Endothelial cell of umbilical vein (primary cell): Measurements from ENCODE around the gene YY1. TPM values are rescaled to one million over a fixed set of nuclear protein-coding genes. Genes with fewer than 3 reads are reported as not detected.

Source experiments
- BruUV-seq: library from RNA; stranded (reverse); fragments of 400-500 nt; replicated peaks from 2 replicates; lab custom pipeline; 2021; lab: Mats Ljungman, UMichigan
- CTCF ChIA-PET: fragments of 300-600, 350-600 bp; sonication (Branson Sonifier 250); formaldehyde crosslinking; loops from one replicate; lab custom pipeline; 2021; ENCODE audit warnings: antibody characterized with exemption, inconsistent platforms; lab: Charles Lee
- POLR2A ChIA-PET: fragments of 300-600, 350-600 bp; sonication (Branson Sonifier 250); formaldehyde crosslinking; loops from one replicate; lab custom pipeline; 2021; ENCODE audit warnings: antibody characterized with exemption, inconsistent platforms; lab: Charles Lee
- DNase-seq: peaks from one replicate; pipeline ENCODE4 v3.0.0-alpha.2; 2011; ENCODE audit warnings: low read depth, low spot score
- FAIRE-seq: peaks from 2 replicates; lab custom pipeline; 2011; peaks lifted over from hg19 to GRCh38; lab: Jason Lieb, UNC
- H2AFZ ChIP-seq: 2 replicates; pipeline ENCODE4 v1.6.0; 2012; ENCODE audit warnings: low read depth, low read length, control low read depth, inconsistent platforms
- H3K27ac ChIP-seq: 2 replicates; pipeline ENCODE4 v1.5.1; 2011; ENCODE audit warnings: low read depth, mild to moderate bottlenecking, control low read depth, low read length, moderate library complexity; ENCODE audit not compliant: insufficient read depth
- H3K27me3 ChIP-seq, 2 experiments: 2 replicates each; pipeline versions ENCODE4 v1.6.0 to v1.6.1; 2011; ENCODE audit warnings: low read length in 2 of 2, mixed read lengths in 1 of 2; ENCODE audit not compliant: control insufficient read depth in 2 of 2, insufficient read depth in 2 of 2
- H3K36me3 ChIP-seq, 2 experiments: 2 replicates in 1 of 2; 3 replicates in 1 of 2; pipeline ENCODE4 v1.5.1; 2011; ENCODE audit warnings: low read length in 2 of 2, mild to moderate bottlenecking in 1 of 2, moderate library complexity in 1 of 2; ENCODE audit not compliant: control insufficient read depth in 2 of 2, insufficient read depth in 2 of 2; ENCODE audit errors: extremely low read depth in 1 of 2
- H3K4me1 ChIP-seq: 3 replicates; pipeline ENCODE4 v1.5.1; 2011; ENCODE audit warnings: mild to moderate bottlenecking, low read length; ENCODE audit not compliant: control insufficient read depth, insufficient read depth; ENCODE audit errors: extremely low read depth
- H3K4me2 ChIP-seq: 2 replicates; pipeline ENCODE4 v1.6.1; 2011; ENCODE audit warnings: low read length, control low read depth, mixed read lengths; ENCODE audit not compliant: insufficient read depth
- H3K4me3 ChIP-seq, 3 experiments: fragments of 200-600 bp in 1 of 3; sonication (generic), shearing (Covaris generic) in 1 of 3; replicated peaks in 1 of 3; 2 replicates each; pipeline ENCODE4 v1.5.1; 2011 to 2016; ENCODE audit warnings: control low read depth in 3 of 3, low read length in 3 of 3, mild to moderate bottlenecking in 2 of 3, inconsistent platforms in 1 of 3, low read depth in 1 of 3, moderate library complexity in 1 of 3; ENCODE audit not compliant: insufficient read depth in 1 of 3
- H3K79me2 ChIP-seq: 2 replicates; pipeline ENCODE4 v1.6.0; 2012; ENCODE audit warnings: low read length, inconsistent platforms; ENCODE audit not compliant: control insufficient read depth, insufficient read depth
- H3K9ac ChIP-seq: replicated peaks from 2 replicates; pipeline ENCODE3; 2011; ENCODE audit warnings: low read length, control low read depth; ENCODE audit not compliant: insufficient read depth; ENCODE audit errors: extremely low read depth
- H3K9me1 ChIP-seq: replicated peaks from 3 replicates; pipeline ENCODE4 v1.6.0; 2011; ENCODE audit warnings: mild to moderate bottlenecking, low read length; ENCODE audit not compliant: control insufficient read depth, insufficient read depth; ENCODE audit errors: extremely low read depth
- H3K9me3 ChIP-seq: replicated peaks from 2 replicates; pipeline ENCODE4 v1.5.1; 2012; ENCODE audit warnings: low read length, inconsistent platforms; ENCODE audit not compliant: control insufficient read depth, insufficient read depth
- H4K20me1 ChIP-seq: replicated peaks from 2 replicates; pipeline ENCODE3; 2011; ENCODE audit warnings: mild to moderate bottlenecking, low read length; ENCODE audit not compliant: control insufficient read depth, insufficient read depth; ENCODE audit errors: extremely low read depth
- CTCF ChIP-seq, 2 donors: IDR thresholded peaks; 1 replicate in 1 of 2; 2 replicates in 1 of 2; pipeline ENCODE4 v1.5.1; 2011; ENCODE audit warnings: low read length in 2 of 2, mild to moderate bottlenecking in 2 of 2, moderate library complexity in 2 of 2, control low read depth in 1 of 2, inconsistent platforms in 1 of 2, low read depth in 1 of 2; ENCODE audit not compliant: insufficient read depth in 1 of 2; ENCODE audit errors: extremely low read depth in 1 of 2
- EZH2 ChIP-seq: IDR thresholded peaks from 2 replicates; pipeline ENCODE4 v1.6.1; 2012; ENCODE audit warnings: borderline replicate concordance, low read depth, mild to moderate bottlenecking, moderate library complexity, low read length, inconsistent platforms; ENCODE audit not compliant: severe bottlenecking
- FOS ChIP-seq: IDR thresholded peaks from 2 replicates; pipeline ENCODE4 v1.6.1; 2011; ENCODE audit warnings: mild to moderate bottlenecking, low read length, moderate library complexity, borderline replicate concordance; ENCODE audit not compliant: insufficient read depth
- GATA2 ChIP-seq: IDR thresholded peaks from 2 replicates; pipeline ENCODE4 v1.7.0; 2011; ENCODE audit warnings: low read depth, mild to moderate bottlenecking, moderate library complexity, mixed read lengths, low read length; ENCODE audit not compliant: insufficient read length, insufficient read depth
- JUN ChIP-seq: IDR thresholded peaks from 2 replicates; pipeline ENCODE4 v1.6.1; 2011; ENCODE audit warnings: borderline replicate concordance, low read depth; ENCODE audit not compliant: insufficient read length, insufficient read depth
- MAX ChIP-seq: IDR thresholded peaks from 2 replicates; pipeline ENCODE4 v1.6.1; 2011; ENCODE audit not compliant: insufficient read depth, insufficient read length
- MYC ChIP-seq: IDR thresholded peaks from one replicate; pipeline ENCODE4 v1.6.1; 2011; ENCODE audit warnings: mild to moderate bottlenecking, low read depth, low read length
- POLR2A ChIP-seq: IDR thresholded peaks from 2 replicates; pipeline ENCODE4 v1.6.1; 2012; ENCODE audit warnings: low read depth, mild to moderate bottlenecking, control low read depth, low read length
- POLR2AphosphoS5 ChIP-seq: IDR thresholded peaks from 2 replicates; pipeline ENCODE4 v1.6.1; 2012; ENCODE audit warnings: low read depth, mild to moderate bottlenecking, control low read depth, low read length, moderate library complexity; ENCODE audit not compliant: insufficient read depth
- dilution Hi-C: fragments of 300-500 bp; cut with MboI; formaldehyde crosslinking; loops from one replicate; pipeline ENCODE4 v1.15.0; 2019; ENCODE audit warnings: low sequenced_read_pairs; ENCODE audit not compliant: extremely low pct_ligation_motif_present
- intact Hi-C: fragments of 100-400 bp; cut with micrococcal nuclease; formaldehyde crosslinking; loops from one replicate; pipeline ENCODE4 v1.10.0; 2022
- polyA plus RNA-seq, 4 experiments: library from polyadenylated mRNA; depleted of rRNA in 3 of 4; stranded (reverse) in 3 of 4; unstranded in 1 of 4; fragments of >200 nt; gene quantifications; 2 replicates each; pipeline versions ENCODE4 v1.2.1 to v1.2.3, GENCODE V29; 2011 to 2012; ENCODE audit warnings: missing spikeins in 1 of 4
- total RNA-seq: library from RNA; stranded (reverse); gene quantifications from 2 replicates; pipeline ENCODE4 v1.2.3, GENCODE V29; 2021

The YY1 gene
- total and polyA plus RNA-seq, 2 donors (not counting 3 experiments of a cell fraction or from before 2014, with no cell fraction given), result 23.5 to 78.6 TPM

GRCh38 chr14:100211366-100211765, 27.6 kb upstream of the YY1 start:
- DNase-seq, result no peak
- ChIA-PET POLR2A (no interaction called here), CTCF (interaction anchor here (1.9 kb wide), 1 partner anchor 11 kb away, joined by 4 read pairs; no protein-coding TSS in a partner anchor)

GRCh38 chr14:100211893-100212292, 27.1 kb upstream of the YY1 start:
- ChIA-PET POLR2A (no interaction called here), CTCF (interaction anchor here (1.4 to 1.9 kb wide), 2 partner anchors 10 to 35 kb away, joined by 3 to 4 read pairs; no protein-coding TSS in a partner anchor)
- Histone ChIP-seq H3K9me1 (no peaks in the 10 kb centered on the region), H2AFZ (no peak overlapping the region), H3K4me3 (no peak overlapping the region), H3K9me3 (no peaks in the 10 kb centered on the region), H3K27ac (no peak overlapping the region), H3K4me1 (no peaks in the 10 kb centered on the region), H3K4me2 (no peak overlapping the region), H3K36me3 (no peaks in the 10 kb centered on the region), H3K27me3 (no peaks in the 10 kb centered on the region), H4K20me1 (no peaks in the 10 kb centered on the region), H3K9ac (no peak overlapping the region), H3K79me2 (no peaks in the 10 kb centered on the region)
- TF ChIP-seq FOS (no peak), GATA2 (no peak), EZH2 (no peak), JUN (no peak), MAX (no peak), CTCF (IDR thresholded peaks at IDR 0.05; ENCODE audit: extremely low read depth in 1 of 2, insufficient read depth in 1 of 2, low read depth in 1 of 2, low read length in 2 of 2) (no peak), MYC (no peak), POLR2AphosphoS5 (no peak), POLR2A (no peak)
- dilution Hi-C loops (no loop called here), intact Hi-C loops (no loop called here)
- no TSS peak for BruUV-seq
- DNase-seq (no peak), FAIRE-seq (no peak)

More at GRCh38 chr14:100211366-100211765, 27.6 kb upstream of the YY1 start:
- Histone ChIP-seq H2AFZ (no peak overlapping the region), H3K27ac (no peak overlapping the region), H3K27me3 (no peaks in the 10 kb centered on the region), H3K9me3 (no peaks in the 10 kb centered on the region), H4K20me1 (no peaks in the 10 kb centered on the region), H3K9ac (no peak overlapping the region), H3K36me3 (no peaks in the 10 kb centered on the region), H3K4me3 (no peak overlapping the region), H3K9me1 (no peaks in the 10 kb centered on the region), H3K4me1 (no peaks in the 10 kb centered on the region), H3K4me2 (no peak overlapping the region), H3K79me2 (no peaks in the 10 kb centered on the region)
- no peak for TF ChIP-seq CTCF (IDR thresholded peaks at IDR 0.05; ENCODE audit: extremely low read depth in 1 of 2, insufficient read depth in 1 of 2, low read depth in 1 of 2, low read length in 2 of 2)
- BruUV-seq, result no TSS peak
- dilution Hi-C loops (no loop called here), intact Hi-C loops (no loop called here)
- FAIRE-seq, result no peak
